Coronary artery (tissue), 2 donors: ENCODE measurements around the gene LGALSL.

Source experiments
- DNase-seq: peaks from one replicate; pipeline ENCODE4 v3.0.0-alpha.2; 2017; ENCODE audit warnings: low spot score
- H3K27ac ChIP-seq, 2 donors: fragments of 200-600 bp; sonication (generic); one replicate each; pipeline ENCODE4 v1.5.1; 2016 to 2019
- H3K4me3 ChIP-seq: fragments of 200-600 bp; sonication (generic); 2 replicates; pipeline ENCODE4 v1.5.1; 2016; ENCODE audit warnings: mild to moderate bottlenecking, moderate library complexity
- CTCF ChIP-seq: fragments of 200-600 bp; sonication (generic); IDR thresholded peaks from one replicate; pipeline ENCODE4 v1.5.1; 2019; ENCODE audit warnings: antibody characterized with exemption

LGALSL gene

GRCh38 chr2:64470766-64471295, 16.9 kb downstream of the LGALSL start:
- DNase-seq, result no peak
- Histone ChIP-seq H3K27ac (no peak overlapping the region), H3K4me3 (no peak overlapping the region)
- no peak for TF ChIP-seq CTCF

GRCh38 chr2:64471600-64471999, 17.6 kb downstream of the LGALSL start:
- no peak for TF ChIP-seq CTCF
- H3K4me3 ChIP-seq, result no peak overlapping the region
- DNase-seq, result no peak
- no peak overlapping the region for H3K27ac ChIP-seq

GRCh38 chr2:64472881-64473280, 18.9 kb downstream of the LGALSL start:
- TF ChIP-seq CTCF, result no peak
- Histone ChIP-seq H3K4me3 (no peak overlapping the region), H3K27ac (no peak overlapping the region)
- no peak for DNase-seq

- Histone ChIP-seq H3K27ac (no peak overlapping the region), H3K4me3 (no peak overlapping the region)
- no peak for DNase-seq
- TF ChIP-seq CTCF, result no peak
Observed at GRCh38 chr2:64474121-64474571, 20.2 kb downstream of the LGALSL start.

GRCh38 chr2:64474636-64475035, 20.7 kb downstream of the LGALSL start:
- H3K4me3 ChIP-seq, result no peak overlapping the region
- no peak overlapping the region for H3K27ac ChIP-seq
- TF ChIP-seq CTCF, result no peak
- DNase-seq, result no peak

GRCh38 chr2:64477037-64477436, 23.1 kb downstream of the LGALSL start:
- Histone ChIP-seq H3K4me3 (no peak overlapping the region), H3K27ac (no peak overlapping the region)
- TF ChIP-seq CTCF, result no peak
- no peak for DNase-seq

- no peak for DNase-seq
- H3K27ac ChIP-seq, result no peak overlapping the region
- TF ChIP-seq CTCF, result no peak
- H3K4me3 ChIP-seq, result no peak overlapping the region
Observed at GRCh38 chr2:64477979-64478378, 24.0 kb downstream of the LGALSL start.
